GM19023 (cell line): ENCODE results near the gene ETS1.

Experiments
- ATAC-seq: cut with Tn5 transposase; IDR thresholded peaks from one replicate; pipeline ENCODE4 v1.9.1; 2021; ENCODE audit warnings: mild to moderate bottlenecking, moderate library complexity; ENCODE audit not compliant: unreplicated experiment

Gene ETS1

GRCh38 chr11:128572965-128573364 is 14.4 kb downstream of the ETS1 start:
- no peak for ATAC-seq

- no peak for ATAC-seq
Measured at GRCh38 chr11:128570632-128571031, 16.7 kb downstream of the ETS1 start.

GRCh38 chr11:128569291-128569690 is 18.1 kb downstream of the ETS1 start:
- ATAC-seq, result no peak

- no peak for ATAC-seq
Measured at GRCh38 chr11:128568166-128568778, 19.1 kb downstream of the ETS1 start.

- ATAC-seq, result no peak
Measured at GRCh38 chr11:128567130-128567529, 20.2 kb downstream of the ETS1 start.

GRCh38 chr11:128565881-128566280 is 21.5 kb downstream of the ETS1 start:
- no peak for ATAC-seq

GRCh38 chr11:128564642-128565245 is 22.6 kb downstream of the ETS1 start:
- no peak for ATAC-seq

GRCh38 chr11:128563942-128564641 is 23.3 kb downstream of the ETS1 start:
- no peak for ATAC-seq

GRCh38 chr11:128563308-128563707 is 24.1 kb downstream of the ETS1 start:
- no peak for ATAC-seq

- ATAC-seq, result no peak
Measured at GRCh38 chr11:128559496-128560103, 27.8 kb downstream of the ETS1 start.

GRCh38 chr11:128555606-128556005 is 31.8 kb downstream of the ETS1 start:
- no peak for ATAC-seq

- ATAC-seq, result no peak
Measured at GRCh38 chr11:128553662-128554362, 33.5 kb downstream of the ETS1 start.

GRCh38 chr11:128552783-128553661 is 34.3 kb downstream of the ETS1 start:
- peak; percentile 62 for ATAC-seq

GRCh38 chr11:128551611-128552335 is 35.6 kb downstream of the ETS1 start:
- peak; percentile 52 for ATAC-seq

GRCh38 chr11:128551058-128551457 is 36.3 kb downstream of the ETS1 start:
- ATAC-seq, result no peak

- no peak for ATAC-seq
Measured at GRCh38 chr11:128550261-128550821, 37.0 kb downstream of the ETS1 start.

- no peak for ATAC-seq
Measured at GRCh38 chr11:128549256-128549944, 38.0 kb downstream of the ETS1 start.

GRCh38 chr11:128548649-128549255 is 38.6 kb downstream of the ETS1 start:
- no peak for ATAC-seq
